DMS53 treated with DMSO at 0.1 percent for 48 hours (cell line): ENCODE results near the gene NUDCD2.

ENCODE experiments used
- DNase-seq: peaks from one replicate; lab custom pipeline; 2025; ENCODE audit not compliant: unreplicated experiment; lab: John Stamatoyannopoulos, UW

NUDCD2 gene, protein sequence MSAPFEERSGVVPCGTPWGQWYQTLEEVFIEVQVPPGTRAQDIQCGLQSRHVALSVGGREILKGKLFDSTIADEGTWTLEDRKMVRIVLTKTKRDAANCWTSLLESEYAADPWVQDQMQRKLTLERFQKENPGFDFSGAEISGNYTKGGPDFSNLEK

GRCh38 chr5:163459819-163460561, at the start of gene NUDCD2:
Gene NUDCD2 (minus strand): TSS chr5:163460102. CDS start chr5:163460050, 52 bp downstream.
- DNase-seq, result peak; percentile 98

GRCh38 chr5:163509291-163509951, 49.5 kb upstream of the NUDCD2 start:
- no peak for DNase-seq

- DNase-seq, result no peak
These were observed 48.9 kb upstream of the NUDCD2 start for GRCh38 chr5:163508753-163509152.

- no peak for DNase-seq
These were observed 46.8 kb upstream of the NUDCD2 start for GRCh38 chr5:163506726-163507125.

GRCh38 chr5:163506095-163506457, 46.2 kb upstream of the NUDCD2 start:
- no peak for DNase-seq

DNA sequence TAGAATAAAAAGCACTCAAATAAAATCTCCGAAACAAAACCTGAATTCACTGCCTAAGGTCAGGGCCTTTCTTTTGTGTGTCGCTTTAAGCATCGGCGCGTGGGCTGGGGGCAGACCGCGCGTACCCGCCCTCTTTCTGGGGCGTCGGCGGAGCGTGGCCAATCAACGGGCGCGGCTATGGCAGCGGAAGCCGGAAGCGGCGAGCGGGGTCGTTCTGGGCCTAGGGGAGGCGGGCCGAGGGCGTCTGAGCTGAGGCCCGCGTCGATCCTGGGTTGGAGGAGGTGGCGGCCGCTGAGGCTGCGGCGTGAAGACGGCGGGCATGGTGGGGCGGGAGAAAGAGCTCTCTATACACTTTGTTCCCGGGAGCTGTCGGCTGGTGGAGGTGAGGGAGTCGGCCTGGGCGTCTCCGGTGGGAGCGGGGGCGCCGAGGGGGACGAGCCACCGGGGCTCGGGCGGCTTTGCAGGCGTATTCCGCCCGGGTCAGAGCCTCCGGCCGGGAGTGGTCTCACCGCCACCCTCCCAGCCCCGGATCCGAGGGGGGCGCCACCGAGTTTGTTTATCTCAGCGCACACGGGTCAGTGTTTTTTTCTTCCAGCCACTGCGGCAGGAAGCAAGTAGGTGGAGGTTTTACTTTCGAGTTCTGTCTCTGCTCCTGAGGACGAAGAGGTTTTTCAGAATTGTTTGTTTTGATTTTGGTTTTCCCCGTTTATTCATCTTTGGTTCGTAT, 45.6 kb upstream of the NUDCD2 start, which contains the start of gene MAT2B:
Gene MAT2B (plus strand): TSS at position 252 of the 727 bp plus-strand sequence. CDS start 68 bp downstream, at position 320.
- DNase-seq, result peak; percentile 94

DNA sequence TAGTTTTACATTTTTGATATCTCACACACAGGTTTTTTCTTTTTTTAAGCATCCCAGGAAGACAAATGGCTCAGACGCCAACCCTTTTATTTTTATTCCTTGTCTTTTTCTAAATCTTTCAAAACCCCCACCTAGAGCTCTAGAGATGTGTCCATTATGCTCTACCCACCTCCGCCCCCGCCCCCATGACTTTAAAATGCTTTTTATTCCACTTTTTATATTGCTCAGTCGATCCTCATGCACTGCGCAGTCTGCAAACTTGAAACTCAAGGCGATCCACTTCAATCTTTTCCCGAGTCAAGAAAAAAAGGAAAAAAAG, 45.1 kb upstream of the NUDCD2 start:
- no peak for DNase-seq

DNA sequence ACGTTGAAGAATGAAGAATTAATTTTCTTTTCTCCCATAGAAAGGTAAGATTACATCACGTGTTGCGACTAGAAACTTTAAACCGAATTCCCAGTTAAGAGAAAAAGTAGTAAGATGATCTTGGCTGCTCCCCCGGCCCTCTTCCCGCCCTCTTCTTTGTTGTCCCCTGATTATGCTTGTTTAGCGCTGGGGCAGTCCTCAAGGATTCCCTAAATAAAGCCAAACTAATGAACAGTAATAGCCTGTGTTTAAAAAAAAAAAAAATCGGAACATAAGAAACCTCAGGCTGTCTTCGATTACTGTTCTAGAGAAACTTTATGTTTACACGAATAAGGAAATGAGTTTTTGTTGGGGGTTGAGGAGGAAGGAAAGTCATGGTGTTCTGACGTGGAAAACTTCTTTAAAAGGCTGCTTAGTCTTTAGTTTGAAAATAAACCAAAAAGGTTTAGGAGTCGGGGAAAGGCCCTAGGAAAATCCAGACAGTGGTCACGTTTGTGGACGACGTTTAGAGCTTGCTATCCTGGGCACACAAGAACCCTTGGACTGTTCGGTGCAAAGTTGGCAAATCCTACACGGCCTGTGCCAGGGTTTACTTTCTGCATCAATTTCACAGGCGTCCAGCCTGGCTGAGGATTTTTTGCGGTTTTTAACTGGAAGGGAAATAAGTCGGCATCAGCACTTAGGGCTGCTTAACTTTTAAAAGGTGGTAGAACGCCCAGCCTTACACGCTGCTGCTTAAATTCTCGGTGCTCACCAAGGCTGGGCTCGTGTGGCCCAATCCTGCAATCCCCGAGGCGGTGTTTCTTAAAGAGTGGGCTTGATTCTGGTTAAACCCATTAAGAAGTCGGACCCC, 44.4 kb upstream of the NUDCD2 start:
- peak; percentile 8 for DNase-seq

GRCh38 chr5:163503106-163504078, 43.5 kb upstream of the NUDCD2 start:
- peak; percentile 14 for DNase-seq

GRCh38 chr5:163502521-163502920, 42.6 kb upstream of the NUDCD2 start:
- DNase-seq, result no peak

- no peak for DNase-seq
These were observed 39.0 kb upstream of the NUDCD2 start for GRCh38 chr5:163498886-163499285.

DNA sequence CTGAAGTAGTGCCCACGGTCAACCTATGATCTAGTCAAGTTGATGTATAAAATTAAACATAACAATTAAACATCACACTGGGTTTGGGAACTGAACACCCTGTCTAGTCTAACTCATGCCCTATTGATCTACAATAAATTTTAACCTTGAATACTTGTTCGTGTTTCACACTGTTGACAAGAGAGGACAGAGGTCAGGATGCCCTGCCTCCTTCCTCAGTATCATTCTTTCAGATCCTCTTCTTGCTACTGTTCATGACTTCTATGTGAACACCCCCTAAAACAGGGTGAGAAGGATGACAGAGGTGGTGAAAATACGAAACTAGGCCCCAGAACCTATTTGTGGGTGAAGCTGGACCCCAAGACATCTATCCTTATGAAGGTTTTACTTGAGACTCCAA, 37.4 kb upstream of the NUDCD2 start:
- DNase-seq, result no peak

GRCh38 chr5:163496286-163496685, 36.4 kb upstream of the NUDCD2 start:
- no peak for DNase-seq

GRCh38 chr5:163489745-163490075, 29.8 kb upstream of the NUDCD2 start:
- DNase-seq, result no peak

GRCh38 chr5:163489055-163489744, 29.3 kb upstream of the NUDCD2 start:
- DNase-seq, result no peak

GRCh38 chr5:163478982-163479271, 19.0 kb upstream of the NUDCD2 start:
- DNase-seq, result no peak

GRCh38 chr5:163478126-163478981, 18.5 kb upstream of the NUDCD2 start:
- no peak for DNase-seq

GRCh38 chr5:163475411-163475810, 15.5 kb upstream of the NUDCD2 start:
- no peak for DNase-seq
